Activated naive CD4-positive, alpha-beta T cell treated with anti-CD3 and anti-CD28 coated beads, Interleukin-2, amount 50 U/mL, for 16 hours (primary cell): ENCODE measurements around the gene RHOBTB3.
A peak's percentile ranks its signal among the peaks of the same experiment; 100 is the strongest.

Experiments used
- DNase-seq: peaks from one replicate; pipeline ENCODE4 v3.0.0-alpha.2; 2020

The RHOBTB3 gene

GRCh38 chr5:95770830-95771708 lies 39.9 kb downstream of the RHOBTB3 start:
- no peak for DNase-seq

GRCh38 chr5:95771892-95772291 lies 40.8 kb downstream of the RHOBTB3 start:
- no peak for DNase-seq

- DNase-seq: no peak
These were observed 42.4 kb downstream of the RHOBTB3 start for GRCh38 chr5:95773335-95774059.

GRCh38 chr5:95777441-95777840 lies 46.3 kb downstream of the RHOBTB3 start:
- no peak for DNase-seq

GRCh38 chr5:95778713-95779436 lies 47.7 kb downstream of the RHOBTB3 start:
- no peak for DNase-seq

- DNase-seq: no peak
These were observed 48.5 kb downstream of the RHOBTB3 start for GRCh38 chr5:95779611-95780010.

- DNase-seq: no peak
These were observed 49.5 kb downstream of the RHOBTB3 start for GRCh38 chr5:95780597-95780996.

GRCh38 chr5:95781101-95781583 lies 50.0 kb downstream of the RHOBTB3 start:
- peak; percentile 71 for DNase-seq

- DNase-seq: no peak
These were observed 51.0 kb downstream of the RHOBTB3 start for GRCh38 chr5:95782181-95782580.

GRCh38 chr5:95783661-95784060 lies 52.5 kb downstream of the RHOBTB3 start:
- no peak for DNase-seq

GRCh38 chr5:95784514-95785302 lies 53.6 kb downstream of the RHOBTB3 start:
- no peak for DNase-seq

GRCh38 chr5:95786821-95787418 lies 55.8 kb downstream of the RHOBTB3 start:
- no peak for DNase-seq

GRCh38 chr5:95788493-95788892 lies 57.4 kb downstream of the RHOBTB3 start:
- no peak for DNase-seq

- DNase-seq: no peak
These were observed 60.6 kb downstream of the RHOBTB3 start for GRCh38 chr5:95791751-95792150.

GRCh38 chr5:95794070-95794516 lies 63.0 kb downstream of the RHOBTB3 start:
- DNase-seq: no peak

- DNase-seq: no peak
These were observed 66.2 kb downstream of the RHOBTB3 start for GRCh38 chr5:95797301-95797700.

- DNase-seq: no peak
These were observed 66.9 kb downstream of the RHOBTB3 start for GRCh38 chr5:95798048-95798447.

GRCh38 chr5:95798545-95798944 lies 67.4 kb downstream of the RHOBTB3 start:
- no peak for DNase-seq

GRCh38 chr5:95799191-95799835 lies 68.2 kb downstream of the RHOBTB3 start:
- no peak for DNase-seq

- DNase-seq: no peak
These were observed 69.4 kb downstream of the RHOBTB3 start for GRCh38 chr5:95800553-95800952.

- DNase-seq: no peak
These were observed 70.4 kb downstream of the RHOBTB3 start for GRCh38 chr5:95801532-95801931.
